Lung microvascular endothelial cell (primary cell): ENCODE measurements around the gene PRX. TPM values are rescaled to one million over a fixed set of nuclear protein-coding genes. Genes with fewer than 3 reads are reported as not detected.
"Not testable (repeated sequence)": the region's sequence is repeated elsewhere in the genome, so short reads cannot be mapped to it uniquely, and the experiment has no call there.

Source experiments
- DNase-seq, 2 donors: peaks; one replicate each; pipeline versions ENCODE4 v3.0.0 to v3.0.0-alpha.2; 2010; ENCODE audit warnings: low read depth in 2 of 2
- total RNA-seq: library from RNA; depleted of rRNA; stranded (reverse); fragments of >200 nt; gene quantifications from 2 replicates; pipeline ENCODE4 v1.2.1, GENCODE V29; 2014

Gene PRX
- total RNA-seq, 1 donor from 2014 or later, result 1.2 TPM

GRCh38 chr19:40414542-40415535, 1.7 kb upstream of the PRX start:
- DNase-seq, result peak in 1 of 2 donors; percentile 14

DNA sequence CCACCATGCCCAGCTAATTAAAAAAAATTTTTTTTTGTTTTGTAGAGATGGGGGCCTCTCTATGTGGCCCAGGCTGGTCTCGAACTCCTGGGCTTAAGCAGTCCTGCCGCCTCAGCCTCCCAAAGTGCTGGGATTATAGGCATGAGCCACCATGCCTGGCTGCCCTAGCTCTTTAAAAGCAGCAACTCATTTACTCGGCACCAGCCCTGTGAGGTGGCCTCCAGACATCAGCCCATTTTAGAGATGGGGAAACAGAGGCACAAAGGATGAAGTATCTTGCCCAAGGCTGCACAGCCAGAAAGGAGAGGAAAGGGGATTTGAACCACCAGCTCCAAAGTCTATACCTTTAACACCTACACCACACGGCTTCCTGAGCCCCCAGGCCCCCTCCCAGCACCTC, 312 bp downstream of the PRX start:
- no peak for DNase-seq

DNA sequence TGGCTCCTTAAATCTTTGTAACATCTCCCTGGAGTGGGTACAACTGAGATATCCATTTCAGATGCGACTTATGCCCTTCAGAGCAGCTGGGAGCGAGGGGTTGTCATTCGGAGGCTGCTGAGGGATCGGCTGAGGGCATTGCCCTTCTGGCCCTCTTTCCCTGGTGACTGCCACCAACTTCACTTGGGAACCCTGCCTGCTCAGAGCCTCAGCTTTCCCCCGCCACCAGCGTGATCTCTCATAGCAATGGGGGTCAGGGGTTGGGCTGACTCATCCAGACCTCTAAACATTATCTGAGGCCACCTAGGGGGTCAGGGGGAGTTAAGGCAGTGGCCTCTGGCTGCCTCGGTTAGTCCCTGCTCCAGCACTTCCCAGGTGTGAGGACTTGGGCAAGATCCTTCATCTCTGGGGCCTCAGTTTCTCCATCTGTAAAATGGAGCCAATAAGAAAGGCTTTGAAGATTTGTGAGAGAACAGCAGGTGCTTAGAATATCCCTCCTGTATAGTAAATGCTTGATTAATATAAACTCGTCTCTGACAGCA, 1.1 kb downstream of the PRX start:
- no peak for DNase-seq

DNA sequence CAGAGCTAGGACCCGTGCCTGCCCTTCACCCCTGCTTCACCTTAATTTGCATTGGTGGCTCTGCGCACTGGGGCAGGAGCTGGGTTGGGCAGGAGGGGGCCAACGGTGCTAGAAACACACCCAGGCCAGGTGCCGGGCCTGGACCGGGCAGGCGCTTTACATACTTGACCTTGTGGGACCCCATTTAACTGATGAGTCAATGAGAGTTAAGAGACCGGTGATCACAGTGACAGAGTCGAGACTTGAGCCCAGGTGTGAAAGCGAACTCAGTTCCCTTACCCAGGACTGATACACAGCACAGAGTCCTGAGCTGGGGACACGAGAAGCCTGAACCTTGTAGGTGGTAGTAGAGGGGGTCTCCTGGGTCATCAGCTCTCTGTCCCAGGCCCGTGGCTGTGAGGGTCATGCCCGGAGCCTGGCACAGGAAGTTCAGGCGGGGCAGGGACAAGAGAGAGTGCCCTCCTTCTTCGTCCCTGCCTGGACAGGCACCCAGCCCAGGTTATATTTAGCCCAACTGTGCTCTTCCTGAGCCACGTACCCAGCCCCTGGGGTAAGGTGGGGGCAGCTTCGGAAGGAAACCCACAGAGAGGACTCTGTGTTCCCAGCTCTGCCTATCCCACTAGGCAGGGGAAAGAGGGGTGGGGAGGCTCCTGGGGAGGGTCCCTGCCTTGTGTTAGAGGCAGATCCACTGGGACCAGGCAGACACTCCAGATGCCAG, 1.9 kb downstream of the PRX start:
- DNase-seq, result no peak

DNA sequence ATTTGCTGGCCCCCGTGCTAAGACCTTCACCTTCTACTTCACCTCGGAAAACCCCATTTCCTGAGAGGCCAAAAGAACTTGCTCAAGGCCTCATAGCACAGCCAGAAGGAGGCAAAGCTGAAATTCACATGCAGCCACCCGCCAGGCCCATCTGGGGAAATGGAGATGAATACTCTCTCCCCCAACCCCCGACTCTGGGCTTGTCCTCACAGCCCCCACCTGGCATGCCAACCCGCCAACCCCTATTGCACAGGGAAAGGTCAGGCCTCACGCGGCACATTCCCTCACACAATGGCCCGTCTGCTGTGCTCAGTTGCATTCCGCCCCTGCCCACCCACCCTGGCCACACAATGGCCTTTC, 3.2 kb downstream of the PRX start:
- DNase-seq, result no peak

DNA sequence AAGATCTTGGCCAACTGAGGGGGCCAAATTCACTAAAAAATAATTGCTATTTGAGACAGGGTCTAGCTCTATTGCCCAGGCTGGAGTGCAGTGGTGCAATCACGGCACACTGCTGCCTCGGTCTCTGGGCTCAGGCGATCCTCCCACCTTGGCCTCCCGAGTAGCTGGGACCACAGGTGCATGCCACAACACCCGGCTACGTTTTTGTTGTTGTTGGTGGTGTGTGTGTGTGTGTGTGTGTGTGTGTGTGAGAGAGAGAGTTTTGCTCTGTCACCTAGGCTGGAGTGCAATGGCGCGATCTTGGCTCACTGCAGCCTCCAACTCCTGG, 4.6 kb downstream of the PRX start:
- not testable (repeated sequence) for DNase-seq

DNA sequence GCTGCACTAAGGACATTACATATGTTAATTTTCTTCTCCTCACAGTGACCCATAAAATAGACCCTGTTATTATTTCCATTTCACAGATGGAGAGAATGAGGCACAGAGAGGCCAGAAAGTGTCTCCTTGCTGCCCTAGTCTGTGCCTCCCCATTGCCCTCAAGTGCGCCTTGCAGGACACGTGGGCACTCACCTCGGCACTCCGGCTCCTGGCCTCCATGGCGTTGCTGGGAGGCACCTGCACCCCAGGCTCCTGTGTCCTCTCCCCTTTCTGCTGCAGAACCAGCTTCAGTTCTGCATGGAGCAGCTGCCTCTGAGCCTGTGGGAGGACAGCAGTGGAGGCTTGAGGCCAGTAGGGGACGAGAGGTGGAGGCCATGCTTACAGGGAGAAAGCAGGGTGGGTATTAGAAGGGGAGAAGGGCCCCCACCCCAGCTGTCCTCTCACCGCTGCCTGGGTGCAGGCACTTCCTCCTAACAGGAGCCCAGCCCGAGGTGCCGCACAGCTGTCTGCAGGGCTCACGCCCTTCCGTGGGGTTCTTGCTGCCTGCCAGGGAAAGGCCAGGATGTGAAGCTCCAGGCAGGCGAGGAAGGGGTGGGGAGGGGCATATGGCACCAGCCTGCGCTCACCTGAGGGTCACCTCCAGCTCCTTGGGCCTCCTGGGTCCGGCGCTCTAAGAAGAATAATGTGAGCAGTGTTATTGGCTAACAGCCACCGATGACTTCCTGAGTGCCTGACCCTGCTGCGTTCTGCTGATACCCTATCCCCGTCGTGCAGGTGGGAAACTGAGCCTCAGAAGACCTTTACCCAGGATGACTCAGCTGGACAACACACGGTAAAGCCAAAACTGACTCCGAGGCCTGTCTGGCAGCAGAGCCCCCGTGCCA, 5.2 kb downstream of the PRX start:
- DNase-seq, result no peak

GRCh38 chr19:40403262-40403984, 9.8 kb downstream of the PRX start:
- DNase-seq, result peak; percentile 89

GRCh38 chr19:40400559-40400958, 12.6 kb downstream of the PRX start:
- no peak for DNase-seq

GRCh38 chr19:40398417-40399131, 14.6 kb downstream of the PRX start:
- peak in 1 of 2 donors; percentile 32 for DNase-seq

- DNase-seq, result no peak
Observed at GRCh38 chr19:40397568-40397906, 15.6 kb downstream of the PRX start.

- DNase-seq, result no peak
Observed at GRCh38 chr19:40396886-40397567, 16.2 kb downstream of the PRX start.

- DNase-seq, result no peak
Observed at GRCh38 chr19:40395956-40396355, 17.2 kb downstream of the PRX start.

- DNase-seq, result no peak
Observed at GRCh38 chr19:40394816-40395210, 18.4 kb downstream of the PRX start.

DNA sequence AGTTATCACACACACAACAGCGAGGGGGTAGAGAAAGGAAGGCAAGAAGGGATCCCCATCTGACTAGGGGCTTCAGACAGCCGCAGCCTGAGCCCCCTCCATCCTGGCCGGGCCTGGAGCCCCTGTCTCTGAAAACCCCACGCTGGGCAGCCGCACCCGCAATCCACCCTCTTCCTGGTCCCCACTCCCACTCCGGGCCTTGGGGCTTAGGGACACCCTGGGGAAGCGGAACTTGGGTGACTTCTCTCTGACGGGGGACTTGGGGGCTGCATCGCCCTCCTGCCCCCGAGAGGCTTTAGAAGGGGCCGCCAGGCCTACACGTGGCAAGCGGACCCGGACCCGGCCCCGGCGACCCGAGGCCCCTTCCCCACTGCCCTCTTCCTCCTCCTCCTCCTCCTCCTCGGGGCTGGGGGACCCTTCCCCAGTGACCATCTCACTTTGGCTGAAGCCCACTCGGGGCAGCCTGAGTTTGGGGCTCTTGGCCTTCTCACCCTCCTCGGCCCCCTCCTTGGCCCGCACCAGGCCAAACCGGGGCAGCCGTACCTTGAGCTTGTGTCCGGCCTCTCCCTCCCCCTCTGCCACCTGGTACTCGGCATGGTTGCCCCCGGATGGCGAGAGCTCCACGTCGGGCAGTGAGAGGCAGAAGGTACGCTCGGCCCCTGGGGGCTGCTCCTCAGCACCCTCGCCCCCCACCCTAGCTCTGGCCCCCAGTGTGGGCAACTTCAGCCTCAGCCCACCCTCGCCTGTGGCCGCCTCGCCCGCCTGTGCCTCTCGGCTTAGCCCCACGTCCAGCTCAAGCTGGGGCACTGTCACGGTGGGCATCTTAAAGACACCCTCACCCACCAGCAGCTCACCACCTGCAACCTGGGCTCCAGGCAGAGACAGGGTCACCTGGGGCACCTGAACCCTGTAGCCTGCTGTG, 19.0 kb downstream of the PRX start:
- DNase-seq, result no peak

GRCh38 chr19:40392894-40393517, 20.2 kb downstream of the PRX start:
- peak; percentile 20 to 31 for DNase-seq

- DNase-seq, result no peak
Observed at GRCh38 chr19:40392123-40392522, 21.1 kb downstream of the PRX start.

DNA sequence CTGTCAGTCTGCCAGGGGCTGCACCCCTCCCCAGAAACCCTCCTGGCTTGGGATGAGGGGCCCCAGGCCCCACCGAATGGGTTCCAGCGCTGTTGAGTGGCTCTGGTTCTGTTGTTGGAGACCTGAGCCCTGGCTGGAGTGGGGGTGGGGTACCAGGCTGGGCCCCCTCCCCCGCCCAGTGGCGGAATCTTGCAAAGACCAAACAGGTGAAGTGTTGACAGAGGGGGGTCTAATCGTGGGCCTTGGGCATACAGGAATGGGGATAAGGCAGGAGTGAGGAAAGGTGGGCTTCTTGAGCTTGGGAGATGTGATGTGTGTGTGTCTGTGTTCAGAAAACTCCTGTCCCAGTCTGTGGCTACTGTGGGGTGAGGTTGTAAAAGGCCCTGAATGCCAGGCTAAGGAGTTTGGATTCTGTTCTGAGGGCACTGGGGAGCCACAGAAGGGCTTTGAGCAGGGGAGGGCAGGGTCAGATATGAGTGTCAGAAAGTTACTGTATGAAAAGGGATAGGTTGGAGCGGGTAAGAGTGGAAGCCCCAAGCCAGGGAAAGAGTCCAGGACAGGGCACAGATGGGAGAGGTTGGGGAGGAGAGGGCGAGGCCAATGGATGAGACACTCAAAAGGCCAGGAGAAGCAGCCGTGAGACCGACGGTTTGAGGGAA, 23.0 kb downstream of the PRX start, which contains the start of gene HIPK4:
Gene HIPK4 (minus strand): TSS at position 98 of the 659 bp plus-strand sequence. CDS start 279 bp downstream, outside the sequence.
- DNase-seq, result no peak
